A673 (cell line): ENCODE measurements around the gene EEF2K. TPM values are rescaled to one million over a fixed set of nuclear protein-coding genes. Genes with fewer than 3 reads are reported as not detected.

ENCODE experiments used
- BruUV-seq: library from RNA; stranded (reverse); fragments of 400-500 nt; replicated peaks from 2 replicates; lab custom pipeline; 2021; lab: Mats Ljungman, UMichigan
- CTCF ChIA-PET: fragments of 300-600 bp; sonication (Branson Sonifier 250); formaldehyde crosslinking; loops from one replicate; lab custom pipeline; 2022; ENCODE audit warnings: antibody characterized with exemption; lab: Charles Lee
- POLR2A ChIA-PET: fragments of 300-600 bp; sonication (Branson Sonifier 250); formaldehyde crosslinking; loops from one replicate; lab custom pipeline; 2022; ENCODE audit warnings: antibody characterized with exemption; ENCODE audit not compliant: low non-redundant PET; lab: Charles Lee
- DNase-seq: peaks from one replicate; pipeline ENCODE4 v3.0.0-alpha.2; 2015; ENCODE audit warnings: low spot score
- H3K27ac ChIP-seq: fragments of 200-600 bp; sonication (generic); 2 replicates; pipeline ENCODE4 v1.5.1; 2016; ENCODE audit warnings: mixed run types, low read depth, mild to moderate bottlenecking, mixed read lengths, antibody characterized with exemption, low read length; ENCODE audit not compliant: poor library complexity, severe bottlenecking
- H3K27me3 ChIP-seq: fragments of 200-600 bp; sonication (generic); replicated peaks from 2 replicates; pipeline ENCODE4 v1.6.1; 2017; ENCODE audit warnings: mixed run types, low read depth, mild to moderate bottlenecking, mixed read lengths, antibody characterized with exemption, low read length; ENCODE audit not compliant: insufficient read depth, poor library complexity
- H3K36me3 ChIP-seq: fragments of 200-600 bp; sonication (generic); 2 replicates; pipeline ENCODE4 v1.6.1; 2016; ENCODE audit warnings: mixed run types, mild to moderate bottlenecking, mixed read lengths, antibody characterized with exemption, low read length; ENCODE audit not compliant: insufficient read depth, poor library complexity, severe bottlenecking
- H3K4me1 ChIP-seq: fragments of 200-600 bp; sonication (generic); 2 replicates; pipeline ENCODE4 v1.6.1; 2017; ENCODE audit warnings: mixed run types, mild to moderate bottlenecking, mixed read lengths, antibody characterized with exemption, low read length; ENCODE audit not compliant: insufficient read depth, poor library complexity, severe bottlenecking
- H3K4me3 ChIP-seq: fragments of 200-600 bp; sonication (generic); 2 replicates; pipeline ENCODE4 v1.5.1; 2016; ENCODE audit warnings: low read depth, mixed run types, mild to moderate bottlenecking, mixed read lengths, low read length; ENCODE audit not compliant: poor library complexity, severe bottlenecking
- H3K9me3 ChIP-seq: fragments of 200-600 bp; sonication (generic); 2 replicates; pipeline ENCODE4 v1.6.1; 2016; ENCODE audit warnings: mixed run types, low read depth, mild to moderate bottlenecking, mixed read lengths, antibody characterized with exemption, low read length; ENCODE audit not compliant: poor library complexity, severe bottlenecking
- EZH2 ChIP-seq: fragments of 200-600 bp; sonication (generic); IDR thresholded peaks from 2 replicates; pipeline ENCODE4 v1.6.1; 2017; ENCODE audit warnings: borderline replicate concordance, low read depth, mild to moderate bottlenecking, mixed read lengths, antibody characterized with exemption, low read length; ENCODE audit not compliant: poor library complexity, severe bottlenecking
- intact Hi-C: fragments of 100-400 bp; cut with micrococcal nuclease; formaldehyde crosslinking; loops from one replicate; pipeline ENCODE4 v1.10.0; 2022; ENCODE audit not compliant: unreplicated experiment
- total RNA-seq: library from RNA; stranded (reverse); gene quantifications from 2 replicates; pipeline ENCODE4 v1.2.3, GENCODE V29; 2021
- TF ChIP-seq, protein P1 (sequence below): fragments of 300-800, 200-600 bp; sonication (generic); conservative IDR thresholded peaks from 2 replicates; pipeline ENCODE4 v1.5.1; 2017; ENCODE audit warnings: low read depth, mild to moderate bottlenecking, antibody characterized with exemption, low read length, moderate library complexity, mixed read lengths

Gene EEF2K
- total RNA-seq, 1 experiment from 2014 or later: 14.3 TPM

GRCh38 chr16:22293137-22294106 is 87.3 kb downstream of the EEF2K start:
- Histone ChIP-seq H3K9me3 (no peaks in the 10 kb centered on the region), H3K4me3 (no peak overlapping the region), H3K36me3 (no peaks in the 10 kb centered on the region), H3K27me3 (no peaks in the 10 kb centered on the region), H3K4me1 (peaks cover 8% of the 10 kb centered on the region), H3K27ac (no peak overlapping the region)
- intact Hi-C loops: no loop called here
- DNase-seq: no peak
- BruUV-seq: no TSS peak
- POLR2A ChIA-PET: no interaction called here
- no peak for TF ChIP-seq EZH2
- TF ChIP-seq, protein P1, sequence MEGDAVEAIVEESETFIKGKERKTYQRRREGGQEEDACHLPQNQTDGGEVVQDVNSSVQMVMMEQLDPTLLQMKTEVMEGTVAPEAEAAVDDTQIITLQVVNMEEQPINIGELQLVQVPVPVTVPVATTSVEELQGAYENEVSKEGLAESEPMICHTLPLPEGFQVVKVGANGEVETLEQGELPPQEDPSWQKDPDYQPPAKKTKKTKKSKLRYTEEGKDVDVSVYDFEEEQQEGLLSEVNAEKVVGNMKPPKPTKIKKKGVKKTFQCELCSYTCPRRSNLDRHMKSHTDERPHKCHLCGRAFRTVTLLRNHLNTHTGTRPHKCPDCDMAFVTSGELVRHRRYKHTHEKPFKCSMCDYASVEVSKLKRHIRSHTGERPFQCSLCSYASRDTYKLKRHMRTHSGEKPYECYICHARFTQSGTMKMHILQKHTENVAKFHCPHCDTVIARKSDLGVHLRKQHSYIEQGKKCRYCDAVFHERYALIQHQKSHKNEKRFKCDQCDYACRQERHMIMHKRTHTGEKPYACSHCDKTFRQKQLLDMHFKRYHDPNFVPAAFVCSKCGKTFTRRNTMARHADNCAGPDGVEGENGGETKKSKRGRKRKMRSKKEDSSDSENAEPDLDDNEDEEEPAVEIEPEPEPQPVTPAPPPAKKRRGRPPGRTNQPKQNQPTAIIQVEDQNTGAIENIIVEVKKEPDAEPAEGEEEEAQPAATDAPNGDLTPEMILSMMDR: no peak
- CTCF ChIA-PET: no interaction called here

GRCh38 chr16:22296225-22297113 is 90.4 kb downstream of the EEF2K start:
- Histone ChIP-seq H3K36me3 (no peaks in the 10 kb centered on the region), H3K4me3 (peak overlapping the region; percentile 88), H3K27ac (peak overlapping the region; percentile 27), H3K4me1 (peaks cover 7% of the 10 kb centered on the region), H3K9me3 (no peaks in the 10 kb centered on the region), H3K27me3 (no peaks in the 10 kb centered on the region)
- intact Hi-C loops: loop anchor here (1.0 kb wide), 1 partner anchor 100 kb away; no protein-coding TSS in a partner anchor
- peak; percentile 39 for DNase-seq
- ChIA-PET CTCF (no interaction called here), POLR2A (no interaction called here)
- TF ChIP-seq, protein P1: no peak
- TF ChIP-seq EZH2: no peak
- BruUV-seq: no TSS peak

- peak within 1 kb of the TSS; percentile 96 for H3K27ac ChIP-seq
- BruUV-seq: no TSS peak
- ChIA-PET POLR2A (no interaction called here), CTCF (no interaction called here)
- intact Hi-C loops: loop anchor here (1.0 kb wide), 1 partner anchor 101 kb away; no protein-coding TSS in a partner anchor
- peak; percentile 99 for DNase-seq
- no peaks in the 10 kb centered on the region for H3K9me3 ChIP-seq
- no peaks in the 10 kb centered on the region for H3K4me1 ChIP-seq
- H3K4me3 ChIP-seq: peak within 1 kb of the TSS; percentile 88
- TF ChIP-seq EZH2: no peak
- TF ChIP-seq, protein P1: peak; percentile 95
- no peaks in the 10 kb centered on the region for H3K27me3 ChIP-seq
- H3K36me3 ChIP-seq: peaks cover under 1% of the 10 kb centered on the region
These were observed 91.2 kb downstream of the EEF2K start, which contains the start of gene POLR3E for GRCh38 chr16:22297114-22297870. Gene POLR3E (plus strand): TSS chr16:22297409. CDS start chr16:22302969, 5,560 bp downstream.
